ENCODE data around the gene DNAH2.

The DNAH2 gene

GRCh38 chr17:7824021-7824924 lies 106.7 kb downstream of the DNAH2 start:
- no peak overlapping the region for H3K4me3 ChIP-seq (replicated peaks; ENCODE audit: low read depth, low read length)
- no peak for DNase-seq (ENCODE audit: low read depth)
- no peak for TF ChIP-seq CTCF (IDR thresholded peaks at IDR 0.05; ENCODE audit: low read length, missing control alignments)

GRCh38 chr17:7825206-7825990 lies 107.9 kb downstream of the DNAH2 start:
- peak; percentile 7 for TF ChIP-seq CTCF (IDR thresholded peaks at IDR 0.05; ENCODE audit: low read length, missing control alignments)
- no peak overlapping the region for H3K4me3 ChIP-seq (replicated peaks; ENCODE audit: low read depth, low read length)
- no peak for DNase-seq (ENCODE audit: low read depth)

DNA sequence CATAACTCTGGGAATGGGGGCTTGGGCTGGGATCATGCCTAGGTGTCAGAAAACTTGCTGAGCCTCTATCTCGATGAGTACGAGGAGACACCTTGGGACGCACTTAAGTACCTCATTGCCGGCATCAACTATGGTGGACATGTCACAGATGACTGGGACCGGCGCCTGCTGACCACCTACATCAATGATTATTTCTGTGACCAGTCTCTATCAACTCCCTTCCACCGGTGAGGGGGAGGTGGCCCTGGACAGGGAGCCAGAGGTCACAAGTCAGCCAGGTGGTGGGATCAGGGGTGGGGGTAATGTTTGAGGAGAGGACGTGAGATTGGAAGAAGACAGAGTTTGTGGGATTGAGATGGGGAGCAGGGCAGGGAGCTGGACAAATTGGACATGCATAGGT lies 113.1 kb downstream of the DNAH2 start:
- no peak overlapping the region for H3K4me3 ChIP-seq (replicated peaks; ENCODE audit: low read depth, low read length)
- no peak for TF ChIP-seq CTCF (IDR thresholded peaks at IDR 0.05; ENCODE audit: low read length, missing control alignments)

DNA sequence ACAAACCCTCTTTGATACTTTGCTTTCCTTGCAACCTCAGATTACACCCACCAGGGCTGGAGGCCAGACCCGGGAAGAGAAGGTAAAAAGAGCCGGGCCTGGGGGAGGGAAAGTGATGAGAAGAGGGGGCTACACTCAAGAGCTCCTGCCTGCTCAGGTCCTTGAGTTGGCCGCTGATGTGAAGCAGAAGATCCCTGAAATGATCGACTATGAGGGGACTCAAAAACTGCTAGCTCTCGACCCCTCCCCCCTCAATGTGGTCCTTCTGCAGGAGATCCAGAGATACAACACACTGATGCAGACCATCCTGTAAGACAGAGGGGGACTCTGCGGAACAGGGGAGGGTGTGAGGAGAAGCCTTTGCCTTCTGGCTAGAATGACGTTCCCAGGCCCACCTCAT lies 113.7 kb downstream of the DNAH2 start:
- TF ChIP-seq CTCF (IDR thresholded peaks at IDR 0.05; ENCODE audit: low read length, missing control alignments) = no peak
- no peak overlapping the region for H3K4me3 ChIP-seq (replicated peaks; ENCODE audit: low read depth, low read length)
- no peak for DNase-seq (ENCODE audit: low read depth)

More for the DNA sequence above, 113.1 kb downstream of the DNAH2 start:
- no peak for DNase-seq (ENCODE audit: low read depth)

GRCh38 chr17:7832431-7832830 lies 114.9 kb downstream of the DNAH2 start:
- H3K4me3 ChIP-seq (replicated peaks; ENCODE audit: low read depth, low read length) = no peak overlapping the region
- TF ChIP-seq CTCF (IDR thresholded peaks at IDR 0.05; ENCODE audit: low read length, missing control alignments) = no peak
- no peak for DNase-seq (ENCODE audit: low read depth)

- peak overlapping the region; percentile 69 for H3K4me3 ChIP-seq (replicated peaks; ENCODE audit: low read depth, low read length)
- TF ChIP-seq CTCF (IDR thresholded peaks at IDR 0.05; ENCODE audit: low read length, missing control alignments) = no peak
- no peak for DNase-seq (ENCODE audit: low read depth)
Measured at GRCh38 chr17:7833011-7833794, 115.7 kb downstream of the DNAH2 start.
